PC-3 (cell line): ENCODE measurements around the gene SHISA2. TPM values are rescaled to one million over a fixed set of nuclear protein-coding genes. Genes with fewer than 3 reads are reported as not detected.

Experiments used
- ATAC-seq: fragments of 200-7000 bp; cut with Tn5 transposase; 2 replicates; pipeline ENCODE4 v1.9.1; 2020; ENCODE audit warnings: mild to moderate bottlenecking, moderate library complexity
- BruUV-seq: library from RNA; stranded (reverse); fragments of 400-500 nt; replicated peaks from 2 replicates; lab custom pipeline; 2021; lab: Mats Ljungman, UMichigan
- CTCF ChIA-PET: fragments of 300-600 bp; sonication (Branson Sonifier 250); formaldehyde crosslinking; loops from one replicate; lab custom pipeline; 2022; ENCODE audit warnings: antibody characterized with exemption; lab: Charles Lee
- POLR2A ChIA-PET: fragments of 300-600 bp; sonication (Branson Sonifier 250); formaldehyde crosslinking; loops from one replicate; lab custom pipeline; 2022; ENCODE audit warnings: antibody characterized with exemption; ENCODE audit not compliant: unreplicated experiment; lab: Charles Lee
- DNase-seq: peaks from one replicate; pipeline ENCODE4 v3.0.0-alpha.2; 2015
- H2AFZ ChIP-seq: fragments of 300-600 bp; sonication (generic); 2 replicates; pipeline ENCODE4 v1.6.0; 2016; ENCODE audit warnings: antibody characterized with exemption, low read length
- H3F3A ChIP-seq: fragments of 300-600 bp; sonication (generic); one replicate; pipeline ENCODE4 v1.6.0; 2017; ENCODE audit warnings: antibody characterized with exemption, low read length, control low read depth, mild to moderate bottlenecking; ENCODE audit not compliant: unreplicated experiment
- H3K27ac ChIP-seq: fragments of 300-600 bp; sonication (generic); 2 replicates; pipeline ENCODE4 v1.5.1; 2016; ENCODE audit warnings: mild to moderate bottlenecking, low read length
- H3K27me3 ChIP-seq: fragments of 300-600 bp; sonication (generic); 2 replicates; pipeline ENCODE4 v1.6.1; 2016; ENCODE audit warnings: low read length, mixed read lengths
- H3K36me3 ChIP-seq: fragments of 300-600 bp; sonication (generic); 2 replicates; pipeline ENCODE4 v1.6.1; 2016; ENCODE audit warnings: low read depth, mixed run types, low read length, mixed read lengths
- H3K4me1 ChIP-seq: fragments of 300-600 bp; sonication (generic); 2 replicates; pipeline ENCODE4 v1.5.1; 2016; ENCODE audit warnings: low read length; ENCODE audit not compliant: insufficient read depth
- H3K4me2 ChIP-seq: fragments of 300-600 bp; sonication (generic); 2 replicates; pipeline ENCODE4 v1.6.0; 2016; ENCODE audit warnings: low read length
- H3K4me3 ChIP-seq: fragments of 300-600 bp; sonication (generic); 2 replicates; pipeline ENCODE4 v1.5.1; 2016; ENCODE audit warnings: mild to moderate bottlenecking, low read length, mixed read lengths
- H3K79me2 ChIP-seq: fragments of 300-600 bp; sonication (generic); 2 replicates; pipeline ENCODE4 v1.6.1; 2017; ENCODE audit warnings: low read length, mixed read lengths
- H3K9ac ChIP-seq: fragments of 300-600 bp; sonication (generic); 2 replicates; pipeline ENCODE4 v1.6.0; 2016; ENCODE audit warnings: mild to moderate bottlenecking, low read length
- H3K9me2 ChIP-seq: fragments of 300-600 bp; sonication (generic); replicated peaks from 2 replicates; pipeline ENCODE4 v1.6.1; 2016; ENCODE audit warnings: mixed run types, low read length, mixed read lengths
- H3K9me3 ChIP-seq: fragments of 300-600 bp; sonication (generic); 2 replicates; pipeline ENCODE4 v1.6.1; 2016; ENCODE audit warnings: low read length, mixed read lengths
- H4K20me1 ChIP-seq: fragments of 300-600 bp; sonication (generic); 2 replicates; pipeline ENCODE4 v1.6.1; 2016; ENCODE audit warnings: low read length, mixed read lengths
- CTCF ChIP-seq: fragments of 300-600 bp; sonication (generic); conservative IDR thresholded peaks from 2 replicates; pipeline ENCODE4 v1.5.1; 2017; ENCODE audit warnings: antibody characterized with exemption, low read depth, mild to moderate bottlenecking, low read length
- EZH2 ChIP-seq: fragments of 300-600 bp; sonication (generic); IDR thresholded peaks from one replicate; pipeline ENCODE4 v1.6.1; 2017; ENCODE audit warnings: antibody characterized with exemption, mild to moderate bottlenecking, low read length; ENCODE audit not compliant: unreplicated experiment
- EZH2phosphoT487 ChIP-seq: fragments of 300-600 bp; sonication (generic); IDR thresholded peaks from 2 replicates; pipeline ENCODE4 v1.6.1; 2018; ENCODE audit warnings: mild to moderate bottlenecking, antibody characterized with exemption, low read length, borderline replicate concordance
- intact Hi-C: fragments of 100-400 bp; cut with micrococcal nuclease; formaldehyde crosslinking; loops from 2 replicates; pipeline ENCODE4 v1.9.0; 2023
- total RNA-seq: library from RNA; depleted of rRNA; stranded (reverse); fragments of >200 nt; gene quantifications from 2 replicates; pipeline ENCODE4 v1.2.3, GENCODE V29; 2014

SHISA2 gene
- total RNA-seq, 1 experiment from 2014 or later = 7.8 TPM

- Histone ChIP-seq H3K27me3 (no peaks in the 10 kb centered on the region), H4K20me1 (no peaks in the 10 kb centered on the region), H3K4me2 (peak overlapping the region; percentile 83; the same call in 1 of the 2 replicates), H3F3A (no peaks in the 10 kb centered on the region), H3K27ac (no peak overlapping the region), H3K9ac (no peak overlapping the region), H3K9me2 (no peaks in the 10 kb centered on the region), H3K9me3 (no peaks in the 10 kb centered on the region), H3K36me3 (no peaks in the 10 kb centered on the region), H2AFZ (peak overlapping the region; percentile 51), H3K79me2 (no peaks in the 10 kb centered on the region), H3K4me1 (peaks cover 11% of the 10 kb centered on the region), H3K4me3 (peak overlapping the region; percentile 67; the same call in 1 of the 2 replicates)
- ChIA-PET POLR2A (interaction anchor here (0.7 kb wide), 1 partner anchor 152 kb away, joined by 3 read pairs; no protein-coding TSS in a partner anchor), CTCF (interaction anchor here (1.0 kb wide), 1 partner anchor 10 kb away, joined by 8 read pairs; no protein-coding TSS in a partner anchor)
- BruUV-seq = no TSS peak
- DNase-seq (no peak), ATAC-seq (no peak)
- no peak for TF ChIP-seq EZH2phosphoT487
- no peak for TF ChIP-seq CTCF
- TF ChIP-seq EZH2 = no peak
- intact Hi-C loops = no loop called here
These were observed 521 bp upstream of the SHISA2 start for GRCh38 chr13:26052337-26052736.

- Histone ChIP-seq H2AFZ (peak overlapping the region; percentile 51; the same call in 1 of the 2 replicates), H3K9me2 (no peaks in the 10 kb centered on the region), H3K9me3 (no peaks in the 10 kb centered on the region), H3K4me3 (peak overlapping the region; percentile 67), H3K27me3 (no peaks in the 10 kb centered on the region), H3K79me2 (no peaks in the 10 kb centered on the region), H3K4me2 (peak overlapping the region; percentile 83), H3K4me1 (peaks cover 11% of the 10 kb centered on the region), H3K27ac (no peak overlapping the region), H3F3A (no peaks in the 10 kb centered on the region), H4K20me1 (no peaks in the 10 kb centered on the region), H3K9ac (peak overlapping the region; percentile 51), H3K36me3 (no peaks in the 10 kb centered on the region)
- ATAC-seq (peak; percentile 29), DNase-seq (no peak)
- no peak for TF ChIP-seq EZH2phosphoT487
- no peak for TF ChIP-seq EZH2
- POLR2A ChIA-PET = no interaction called here
- no TSS peak for BruUV-seq
- intact Hi-C loops = no loop called here
- CTCF ChIA-PET = interaction anchor here (1.0 kb wide), 1 partner anchor 11 kb away, joined by 8 read pairs; no protein-coding TSS in a partner anchor
These were observed 572 bp downstream of the SHISA2 start for GRCh38 chr13:26051231-26051656.

- peaks cover 11% of the 10 kb centered on the region for H3K4me1 ChIP-seq
- BruUV-seq = no TSS peak
- H3K9me3 ChIP-seq = no peaks in the 10 kb centered on the region
- DNase-seq = no peak
- peak overlapping the region; percentile 40; the same call in 1 of the 2 replicates for H3K9ac ChIP-seq
- H3F3A ChIP-seq = no peaks in the 10 kb centered on the region
- no peak overlapping the region for H3K27ac ChIP-seq
- H3K4me2 ChIP-seq = peak overlapping the region; percentile 83
- ATAC-seq = peak; percentile 14; the same call in 1 of the 2 replicates
- peak overlapping the region; percentile 73 for H2AFZ ChIP-seq
- no peaks in the 10 kb centered on the region for H3K9me2 ChIP-seq
- no peaks in the 10 kb centered on the region for H3K79me2 ChIP-seq
- H3K27me3 ChIP-seq = no peaks in the 10 kb centered on the region
- intact Hi-C loops = no loop called here
- H3K4me3 ChIP-seq = peak overlapping the region; percentile 67
- POLR2A ChIA-PET = no interaction called here
- H4K20me1 ChIP-seq = no peaks in the 10 kb centered on the region
- no peaks in the 10 kb centered on the region for H3K36me3 ChIP-seq
- CTCF ChIA-PET = no interaction called here
- no peak for TF ChIP-seq EZH2
- no peak for TF ChIP-seq CTCF
- TF ChIP-seq EZH2phosphoT487 = no peak
These were observed 1.1 kb downstream of the SHISA2 start for GRCh38 chr13:26050568-26051230.
